ENCODE results near the gene WDR18. TPM values are rescaled to one million over a fixed set of nuclear protein-coding genes. Genes with fewer than 3 reads are reported as not detected.

WDR18 gene
- total RNA-seq: 20.6 TPM
- long read RNA-seq, transcript WDR18-202 (10 exons, 1,608 nt): major isoform, 140 of 173 reads
- long read RNA-seq, transcript WDR18-204 (9 exons, 1,465 nt): minor isoform, 6 of 173 reads
- long read RNA-seq, partial matches to known transcripts: 8 of 173 reads
- long read RNA-seq, other reads (novel, unspliced or antisense): 18 of 173 reads

- DNase-seq (ENCODE audit: low spot score): peak; percentile 98
Measured at GRCh38 chr19:984165-984967, at the start of gene WDR18. Gene WDR18, plus strand, starts transcription at chr19:984345. Its CDS starts 9 bp downstream, at chr19:984354.

DNA sequence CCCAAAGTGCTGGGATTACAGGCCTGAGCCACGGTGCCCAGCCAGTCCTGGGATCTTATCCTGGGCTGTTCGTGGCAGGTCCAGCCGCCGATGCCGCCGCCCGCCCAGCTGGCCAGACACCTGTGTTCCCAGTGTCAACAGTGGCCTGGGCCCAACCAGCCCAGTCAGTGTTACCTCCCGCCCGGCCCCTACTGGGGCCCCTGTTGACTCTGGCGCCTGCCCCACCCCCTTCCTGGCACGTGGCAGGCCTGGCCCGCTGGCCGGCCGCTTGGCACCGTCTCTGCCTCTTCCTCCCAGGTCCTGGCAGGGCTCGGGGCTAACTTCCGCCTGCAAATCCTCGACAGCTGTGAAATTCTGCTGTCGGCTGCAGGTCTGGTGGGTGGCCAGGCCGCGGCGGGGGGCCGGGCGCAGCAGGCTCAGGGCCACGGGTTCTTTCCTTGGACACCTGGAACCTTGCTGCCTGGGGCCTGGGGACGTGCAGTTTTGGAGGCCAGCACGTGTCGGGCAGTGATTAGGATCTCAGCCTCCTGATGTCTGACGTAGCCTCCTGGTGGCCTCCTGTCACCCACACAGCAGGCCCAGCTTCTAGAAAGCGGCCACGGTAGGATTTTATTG lies 49.2 kb upstream of the WDR18 start:
- peak; percentile 94 for DNase-seq (ENCODE audit: low spot score)

- no peak for DNase-seq (ENCODE audit: low spot score)
Measured at GRCh38 chr19:936175-936546, 48.0 kb upstream of the WDR18 start.

DNA sequence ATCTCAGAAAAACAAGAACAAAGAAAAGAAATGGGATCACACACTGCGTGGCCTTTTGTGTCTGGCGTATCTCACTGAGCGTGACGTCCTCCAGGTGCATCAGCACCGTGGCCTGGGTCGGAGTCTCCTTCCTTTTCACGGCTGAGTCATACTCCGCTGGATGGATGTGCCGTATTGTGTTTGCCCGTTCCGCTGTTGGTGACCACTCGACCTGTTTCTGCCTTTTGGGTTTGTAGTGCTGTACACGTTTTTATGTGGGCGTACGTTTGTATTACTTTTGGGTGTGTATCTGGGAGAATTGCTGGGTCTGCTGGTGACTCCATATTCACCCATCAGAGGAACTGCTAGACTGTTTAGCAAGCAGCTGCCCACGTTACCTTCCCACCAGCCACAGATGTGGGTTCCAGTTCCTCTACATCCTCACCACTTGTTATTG lies 46.9 kb upstream of the WDR18 start:
- DNase-seq (ENCODE audit: low spot score): no peak

GRCh38 chr19:938233-938923 lies 45.8 kb upstream of the WDR18 start:
- DNase-seq (ENCODE audit: low spot score): no peak

GRCh38 chr19:939439-939838 lies 44.7 kb upstream of the WDR18 start:
- no peak for DNase-seq (ENCODE audit: low spot score)

DNA sequence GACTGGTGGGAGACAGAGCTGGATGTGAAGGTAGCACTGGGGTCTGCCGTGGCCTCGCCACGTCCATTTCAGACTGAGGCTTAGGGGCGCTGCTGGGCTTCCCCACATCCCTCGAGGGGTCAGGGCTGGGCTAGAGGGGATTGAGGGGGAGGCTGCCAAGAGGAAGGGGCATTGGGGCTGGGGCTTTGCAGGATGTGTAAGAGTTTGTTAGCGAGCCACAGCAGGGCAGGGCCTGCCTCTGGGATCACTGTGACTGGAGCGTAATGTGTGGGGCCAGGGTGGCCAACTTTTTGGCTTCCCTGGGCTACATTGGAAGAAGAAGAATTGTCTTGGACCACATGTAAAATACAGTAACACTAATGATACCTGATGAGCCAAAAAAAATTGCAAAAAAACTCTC lies 44.2 kb upstream of the WDR18 start:
- no peak for DNase-seq (ENCODE audit: low spot score)

DNA sequence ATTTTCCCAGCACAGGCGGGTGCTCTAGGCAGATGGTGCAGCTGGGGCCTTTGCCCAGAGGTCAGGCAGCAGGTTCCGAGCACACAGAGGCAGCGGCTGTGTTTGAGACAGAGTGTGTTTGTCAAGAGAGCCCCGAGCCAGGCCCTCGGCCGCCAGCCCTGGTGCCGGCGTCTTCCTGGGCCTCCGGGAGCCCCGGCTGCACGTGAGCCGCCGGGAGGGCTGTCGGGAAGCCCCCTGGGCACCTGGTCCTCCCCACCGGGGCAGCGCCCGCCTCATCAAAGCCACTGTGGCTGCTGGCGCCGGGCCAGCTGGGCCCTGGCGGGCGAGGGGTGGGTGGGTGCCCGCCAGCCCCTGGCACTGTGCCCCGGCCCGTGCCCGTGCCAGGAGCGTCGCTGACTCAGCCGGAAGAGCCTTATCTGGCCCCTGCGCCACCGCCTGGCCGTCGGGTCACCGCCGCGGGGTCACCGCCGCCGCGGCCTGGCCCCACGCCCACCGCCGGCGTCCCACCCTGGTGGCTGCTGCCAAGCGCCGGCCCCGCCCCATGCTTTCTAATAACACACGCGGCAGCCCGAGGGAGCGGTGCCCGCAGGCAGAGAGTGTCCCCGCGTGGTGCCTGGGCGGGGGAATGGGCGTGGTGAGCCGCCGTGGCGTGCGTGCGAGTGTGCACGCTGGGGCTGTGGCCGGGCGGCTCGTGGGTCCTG lies 43.4 kb upstream of the WDR18 start:
- DNase-seq (ENCODE audit: low spot score): peak; percentile 95

DNA sequence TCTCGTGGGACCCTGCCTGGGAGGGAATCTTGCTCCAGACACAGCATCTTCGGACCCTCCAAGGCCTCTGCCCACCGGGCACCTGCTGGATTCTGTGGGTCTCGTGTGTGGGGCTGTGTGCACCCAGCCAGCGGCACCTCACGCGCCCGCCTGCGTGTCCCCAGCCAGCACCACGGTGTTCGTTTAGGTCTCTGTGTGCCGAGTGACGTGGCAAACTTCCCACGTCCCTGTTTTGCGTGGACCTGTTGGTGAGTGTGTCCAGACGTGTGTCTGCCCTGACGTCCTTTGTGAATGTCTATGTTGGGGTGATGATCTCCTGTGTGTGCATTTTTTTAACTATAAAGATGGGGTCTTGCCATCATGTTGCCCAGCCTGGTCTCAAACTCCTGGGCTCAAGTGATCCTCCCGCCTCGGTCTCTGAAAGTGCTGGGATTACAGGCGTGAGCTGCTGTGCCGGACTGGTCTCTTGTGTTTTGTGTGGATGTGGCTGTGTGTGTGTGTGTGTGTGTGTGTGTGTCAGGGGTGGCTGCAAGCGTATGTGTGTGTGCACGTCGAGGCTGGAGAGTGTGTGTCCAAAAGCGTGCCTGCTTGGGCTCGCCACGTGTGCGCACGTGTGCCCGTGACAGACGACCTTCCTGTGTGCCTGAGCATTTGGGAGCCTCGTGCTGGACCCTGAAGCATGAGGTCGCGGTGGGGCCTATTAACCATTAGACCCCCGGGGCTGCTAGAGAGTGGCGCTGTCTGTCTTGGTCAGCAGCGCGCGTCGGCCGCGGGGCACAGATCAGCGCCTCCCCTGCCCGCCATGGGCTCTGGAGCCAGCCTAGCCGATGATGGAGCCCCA lies 42.6 kb upstream of the WDR18 start:
- DNase-seq (ENCODE audit: low spot score): no peak

DNA sequence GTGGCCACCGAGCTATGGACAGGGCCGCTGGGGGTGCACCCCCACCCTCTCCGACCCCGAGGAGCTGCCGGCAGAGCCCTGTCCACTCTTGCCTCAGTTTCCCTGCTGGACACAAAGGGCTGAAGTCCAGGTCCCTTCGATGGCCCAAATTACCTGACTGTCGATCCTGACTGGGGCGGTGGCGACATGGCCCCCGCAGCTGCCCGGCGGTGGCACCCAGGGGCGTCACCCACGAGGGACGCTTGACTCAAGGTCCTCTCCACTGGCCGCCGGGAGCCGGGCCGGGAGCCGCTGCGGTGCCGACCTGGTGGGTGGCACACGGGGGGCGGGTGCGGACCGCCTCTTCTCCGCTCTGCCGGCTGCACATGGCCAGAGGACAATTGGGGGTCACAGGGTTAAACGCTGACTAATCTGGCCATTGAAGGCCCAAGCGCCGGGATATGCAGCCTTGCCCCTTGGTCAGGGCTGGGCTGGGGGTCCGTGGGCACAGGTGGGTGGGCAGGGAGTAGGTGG lies 42.0 kb upstream of the WDR18 start:
- DNase-seq (ENCODE audit: low spot score): no peak

- no peak for DNase-seq (ENCODE audit: low spot score)
Measured at GRCh38 chr19:943551-944170, 40.5 kb upstream of the WDR18 start.

GRCh38 chr19:944171-944567 lies 40.0 kb upstream of the WDR18 start:
- DNase-seq (ENCODE audit: low spot score): no peak

DNA sequence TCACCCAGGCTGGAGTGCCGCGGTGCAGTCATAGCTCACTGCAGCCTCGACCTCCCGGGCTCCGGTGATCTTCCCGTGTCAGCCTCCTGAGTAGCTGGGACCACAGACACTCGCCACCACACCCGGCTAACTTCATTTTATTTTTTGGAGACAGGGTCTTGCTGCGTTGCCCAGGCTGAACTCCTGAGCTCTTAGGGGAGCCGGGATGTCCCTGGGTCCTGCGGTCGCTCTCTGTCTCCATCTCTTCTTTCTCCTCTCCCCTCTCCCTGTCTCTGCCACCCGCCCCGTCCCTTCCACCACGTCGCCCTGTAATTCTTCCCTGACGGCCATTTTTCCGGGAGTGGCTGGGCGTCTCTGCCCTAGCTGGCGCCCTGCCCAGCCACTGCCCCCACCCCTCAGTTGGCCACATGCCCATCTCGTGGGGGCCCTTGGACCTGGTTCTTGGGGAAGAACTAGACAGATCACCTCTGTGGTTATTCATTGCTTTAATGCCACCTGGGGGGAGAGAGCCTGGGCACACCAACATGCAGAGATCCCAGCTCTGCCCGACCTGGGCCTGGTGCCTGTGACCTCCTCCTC lies 39.4 kb upstream of the WDR18 start:
- DNase-seq (ENCODE audit: low spot score): no peak

- DNase-seq (ENCODE audit: low spot score): no peak
Measured at GRCh38 chr19:945401-946252, 38.5 kb upstream of the WDR18 start.

GRCh38 chr19:947090-947706 lies 36.9 kb upstream of the WDR18 start:
- no peak for DNase-seq (ENCODE audit: low spot score)

DNA sequence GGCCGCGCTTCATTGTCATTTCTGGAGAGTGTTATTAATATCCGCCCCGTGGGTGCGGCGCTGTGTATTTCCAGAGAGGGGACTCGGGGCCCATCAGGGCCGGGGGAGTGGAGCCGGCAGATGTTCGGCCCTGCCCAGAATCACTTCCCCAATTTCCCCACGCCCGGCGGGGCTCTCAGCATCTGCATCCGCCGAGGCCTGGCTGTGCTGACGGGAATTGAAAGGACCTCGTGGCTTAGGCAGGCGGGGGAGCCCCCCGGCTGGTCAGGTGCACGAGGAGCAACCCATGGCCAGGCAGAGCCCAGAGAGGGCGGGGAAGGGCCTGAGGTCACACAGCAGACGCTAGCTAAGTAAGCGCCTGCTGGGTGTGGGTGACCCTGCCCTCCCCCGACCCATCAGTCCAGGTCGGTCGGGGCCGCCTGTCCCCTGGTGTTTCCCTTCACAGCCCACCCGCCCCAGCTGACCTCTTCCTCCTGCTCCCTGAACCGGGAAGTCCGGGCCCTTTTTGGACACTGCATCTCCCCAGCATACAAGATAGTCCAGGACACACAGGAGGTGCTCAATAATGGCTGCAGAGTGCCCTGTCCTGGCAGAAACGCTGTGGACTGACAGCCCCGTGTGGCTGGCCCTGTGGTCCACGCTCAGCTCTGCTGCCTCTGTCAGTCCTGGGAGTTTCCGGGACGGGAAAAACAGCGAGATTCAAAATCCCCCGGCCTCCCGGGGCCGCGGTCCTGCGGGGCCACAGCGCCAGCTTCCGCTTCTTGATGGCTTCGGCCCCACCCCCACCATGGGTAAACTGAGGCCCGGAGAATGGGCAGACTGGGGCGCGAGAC lies 36.2 kb upstream of the WDR18 start:
- no peak for DNase-seq (ENCODE audit: low spot score)
